ENCODE measurements around the gene HOMER3.
"Not testable (repeated sequence)": the region's sequence is repeated elsewhere in the genome, so short reads cannot be mapped to it uniquely, and the experiment has no call there.

Gene HOMER3

DNA sequence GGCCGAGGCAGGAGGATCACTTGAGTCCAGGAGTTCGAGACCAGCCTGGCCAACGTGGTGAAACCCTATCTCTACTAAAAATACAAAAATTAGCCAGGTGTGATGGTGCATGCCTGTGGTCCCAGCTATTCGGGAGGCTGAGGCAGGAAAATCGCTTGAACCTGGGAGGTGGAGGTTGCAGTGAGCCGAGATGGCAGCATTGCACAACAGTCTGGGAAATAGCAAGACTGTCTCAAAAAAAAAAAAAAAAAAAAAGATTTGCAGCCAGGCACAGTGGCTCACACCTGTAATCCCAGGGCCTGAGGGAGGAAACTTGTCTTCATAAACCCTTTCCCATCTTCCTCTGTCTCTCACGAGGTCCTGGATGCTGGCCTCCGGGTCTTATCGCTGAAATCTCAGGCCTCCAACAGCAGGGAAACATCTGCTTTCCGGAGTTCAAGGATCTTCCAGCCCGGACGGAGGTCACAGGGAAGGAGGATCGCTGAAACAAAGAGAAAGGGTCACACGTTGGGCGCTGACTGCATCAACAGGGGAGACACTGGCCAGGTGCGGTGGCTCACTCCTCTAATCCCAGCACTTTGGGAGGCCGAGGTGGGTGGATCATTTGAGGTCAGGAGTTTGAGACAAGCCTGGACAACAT, 11.5 kb upstream of the HOMER3 start:
- DNase-seq, result not testable (repeated sequence)

DNA sequence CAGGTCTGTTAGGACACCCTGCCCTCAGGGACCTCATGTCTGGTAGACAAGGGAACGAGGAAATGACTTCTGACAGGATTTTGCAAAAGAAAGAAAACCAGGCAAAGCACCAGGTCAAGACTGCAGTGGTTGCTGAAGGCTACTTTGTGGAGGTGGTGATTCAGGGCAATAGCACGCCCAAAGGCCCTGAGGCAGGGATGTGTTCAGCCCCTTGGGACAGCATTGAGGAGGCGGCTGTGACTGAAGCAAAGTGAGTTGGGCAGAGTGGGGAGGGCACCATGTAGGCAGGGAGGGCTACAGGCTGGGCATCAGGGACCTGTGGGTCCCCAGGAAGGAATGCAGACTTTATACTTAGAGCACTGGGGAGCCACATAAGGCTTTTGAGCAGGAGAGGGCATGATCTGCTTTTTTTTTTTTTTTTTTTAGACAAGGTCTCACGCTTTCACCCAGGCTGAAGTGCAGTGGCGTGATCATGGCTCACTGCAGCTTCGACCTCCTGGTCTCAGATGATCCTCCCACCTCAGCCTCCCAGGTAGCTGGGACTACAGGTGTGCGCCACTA, 10.8 kb upstream of the HOMER3 start:
- DNase-seq, result no peak

DNA sequence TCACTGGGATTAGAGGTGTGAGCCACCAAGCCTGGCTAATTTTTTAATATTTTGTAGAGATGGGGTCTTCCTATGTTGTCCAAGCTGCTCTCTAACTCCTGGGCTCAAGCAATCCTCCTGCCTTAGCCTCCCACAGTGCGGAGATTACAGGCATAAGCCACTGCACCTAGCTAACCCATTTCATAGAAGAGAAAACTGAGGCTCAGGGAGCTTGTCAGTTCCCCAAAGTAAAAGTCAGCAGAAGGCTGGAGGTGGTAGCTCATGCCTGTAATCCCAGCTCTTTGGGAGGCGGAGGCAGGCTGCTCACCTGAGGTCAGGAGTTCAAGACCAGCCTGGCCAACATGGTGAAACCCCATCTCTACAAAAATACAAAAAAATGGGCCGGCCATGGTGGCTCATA, 8.8 kb upstream of the HOMER3 start:
- no peak for DNase-seq

GRCh38 chr19:18948976-18949356, 7.9 kb upstream of the HOMER3 start:
- DNase-seq, result no peak

DNA sequence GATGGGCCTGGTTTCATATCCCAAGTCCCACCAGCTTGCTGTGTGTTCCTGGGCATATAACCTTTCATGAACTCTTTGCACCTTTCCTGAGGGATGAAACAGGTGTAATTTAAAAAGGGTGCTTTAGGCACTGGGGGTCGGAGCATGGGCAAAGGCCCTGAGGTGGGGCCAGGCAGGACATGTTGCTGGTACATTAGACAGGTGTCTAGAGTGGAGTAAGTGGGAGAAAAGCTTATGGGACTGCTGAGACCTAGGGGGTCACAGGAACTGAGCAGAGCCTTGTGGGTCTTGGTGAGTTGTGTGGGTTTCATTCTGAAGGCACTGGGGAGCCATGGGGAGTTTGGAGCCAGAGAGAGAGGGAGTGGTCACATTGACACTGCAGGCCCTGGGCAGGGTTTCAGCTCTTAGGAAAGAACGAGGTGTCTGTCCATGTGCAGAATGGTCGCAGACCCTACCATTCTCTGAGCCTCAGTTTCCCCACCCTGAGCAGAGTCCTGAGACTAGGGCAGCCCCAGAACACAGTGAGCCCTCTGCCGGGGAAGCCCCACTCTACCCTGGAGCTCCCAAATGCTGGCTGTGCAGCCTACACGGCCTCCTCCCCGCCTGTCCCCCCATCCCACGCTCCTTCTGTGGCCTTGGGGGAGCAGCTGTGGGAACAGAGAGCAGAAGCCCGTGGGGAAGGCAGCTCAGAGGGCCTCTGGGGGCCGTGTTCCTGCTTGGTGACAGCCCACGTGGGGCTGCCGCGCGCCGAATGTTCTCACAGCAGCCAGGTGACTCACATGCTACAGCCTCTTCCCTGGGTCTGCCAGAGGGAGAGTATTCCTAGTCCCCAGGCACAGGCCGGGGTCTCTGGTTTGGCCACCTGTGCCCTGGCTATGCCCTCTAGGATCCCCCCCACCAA, 7.3 kb upstream of the HOMER3 start:
- no peak for DNase-seq

- no peak for DNase-seq
Observed at GRCh38 chr19:18946918-18947317, 5.9 kb upstream of the HOMER3 start.

- no peak for DNase-seq
Observed at GRCh38 chr19:18946335-18946734, 5.3 kb upstream of the HOMER3 start.

DNA sequence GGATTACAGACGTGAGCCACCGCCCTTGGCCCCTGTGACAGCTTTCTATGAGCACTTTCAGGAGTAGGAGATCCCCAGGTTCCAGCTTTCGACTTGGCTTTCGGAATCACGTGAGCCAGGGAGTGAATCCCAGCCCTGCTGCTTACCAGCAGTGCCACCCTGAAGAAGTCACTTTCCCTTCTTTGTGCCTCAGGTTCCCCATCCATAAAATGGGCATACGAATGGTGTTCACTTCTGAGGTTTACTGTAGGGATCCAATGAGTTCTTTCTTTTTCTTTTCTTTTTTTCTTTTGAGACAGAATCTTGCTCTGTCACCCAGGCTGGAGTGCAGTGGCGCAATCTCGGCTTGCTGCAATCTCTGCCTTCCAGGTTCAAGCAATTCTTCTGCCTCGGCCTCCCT, 4.3 kb upstream of the HOMER3 start:
- no peak for DNase-seq

- DNase-seq, result no peak
Observed at GRCh38 chr19:18943465-18943864, 2.4 kb upstream of the HOMER3 start.

- DNase-seq, result no peak
Observed at GRCh38 chr19:18942692-18943091, 1.7 kb upstream of the HOMER3 start.

GRCh38 chr19:18941628-18942354, 774 bp upstream of the HOMER3 start:
- no peak for DNase-seq

- DNase-seq, result peak; percentile 70
Observed at GRCh38 chr19:18939922-18940768, 872 bp downstream of the HOMER3 start.

- DNase-seq, result no peak
Observed at GRCh38 chr19:18939163-18939562, 1.9 kb downstream of the HOMER3 start.

- DNase-seq, result no peak
Observed at GRCh38 chr19:18933297-18933696, 7.7 kb downstream of the HOMER3 start.

- peak; percentile 71 for DNase-seq
Observed at GRCh38 chr19:18932216-18932841, 8.7 kb downstream of the HOMER3 start.

- no peak for DNase-seq
Observed at GRCh38 chr19:18931316-18932162, 9.5 kb downstream of the HOMER3 start.

GRCh38 chr19:18929311-18929710, 11.7 kb downstream of the HOMER3 start:
- DNase-seq, result no peak

DNA sequence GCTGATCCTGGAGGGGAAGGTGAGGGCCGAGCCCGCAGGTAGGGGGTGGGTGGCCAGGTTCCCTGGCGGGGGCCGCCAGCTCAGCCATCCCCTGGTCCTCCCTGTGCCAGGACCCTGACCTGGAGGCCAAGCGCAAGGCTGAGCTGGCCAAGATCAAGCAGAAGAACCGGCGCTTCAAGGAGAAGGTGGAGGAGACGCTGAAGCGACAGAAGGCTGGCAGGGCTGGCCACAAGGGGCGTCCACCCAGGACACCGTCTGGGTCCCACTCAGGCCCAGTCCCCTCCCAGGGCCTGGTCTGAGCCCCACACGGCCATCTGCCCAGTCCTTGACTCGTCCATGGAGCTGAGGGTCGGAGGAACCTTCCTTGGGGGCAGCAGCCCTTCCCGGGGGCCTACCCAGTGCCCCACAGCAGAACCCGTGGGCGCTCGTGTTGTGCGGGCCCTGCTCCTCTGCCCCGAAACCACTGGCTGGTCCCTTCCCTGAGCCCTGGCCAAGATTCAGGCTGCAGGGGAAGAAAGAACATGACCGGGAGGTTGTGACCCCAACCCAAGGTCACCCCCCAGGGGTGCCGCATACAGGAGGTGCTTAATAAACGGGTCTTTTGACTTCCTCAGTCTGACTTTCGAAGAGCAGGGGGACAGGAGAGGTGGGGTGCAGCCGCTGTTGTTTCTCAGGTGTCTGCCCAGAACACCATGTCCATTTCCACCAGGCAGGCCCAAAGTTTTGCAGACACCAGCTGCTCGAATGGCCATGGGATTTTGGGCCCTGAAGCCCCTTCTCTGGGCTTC, 12.8 kb downstream of the HOMER3 start:
- DNase-seq, result no peak

- DNase-seq, result no peak
Observed at GRCh38 chr19:18924684-18925213, 16.3 kb downstream of the HOMER3 start.
